Thyroid gland (tissue), 4 donors: Measurements from ENCODE around the gene LZTS2. TPM values are rescaled to one million over a fixed set of nuclear protein-coding genes. Genes with fewer than 3 reads are reported as not detected.
"Not testable (repeated sequence)": the region's sequence is repeated elsewhere in the genome, so short reads cannot be mapped to it uniquely, and the experiment has no call there.

Experiments used
- DNase-seq, 2 donors: peaks; one replicate each; pipeline ENCODE4 v3.0.0-alpha.2; 2019
- H3K27ac ChIP-seq, 3 donors: fragments of 200-600 bp; sonication (generic); 1 replicate in 2 of 3; 2 replicates in 1 of 3; pipeline ENCODE4 v1.5.1; 2016 to 2019; ENCODE audit warnings: mild to moderate bottlenecking in 1 of 3, moderate library complexity in 1 of 3
- H3K27me3 ChIP-seq: fragments of 200-600 bp; sonication (generic); one replicate; pipeline ENCODE4 v1.5.1; 2019
- H3K36me3 ChIP-seq, 2 donors: fragments of 200-600 bp; sonication (generic); one replicate each; pipeline ENCODE4 v1.5.1; 2016 to 2019
- H3K4me1 ChIP-seq, 2 donors: fragments of 200-600 bp; sonication (generic); one replicate each; pipeline ENCODE4 v1.5.1; 2017 to 2019
- H3K4me3 ChIP-seq, 3 donors: fragments of 200-600 bp; sonication (generic); replicated peaks in 1 of 3; 1 replicate in 2 of 3; 2 replicates in 1 of 3; pipeline ENCODE4 v1.5.1; 2016; ENCODE audit warnings: mild to moderate bottlenecking in 1 of 3
- H3K9me3 ChIP-seq: fragments of 200-600 bp; sonication (generic); one replicate; pipeline ENCODE4 v1.5.1; 2017
- POLR2A ChIP-seq, 2 donors: fragments of 450-650 bp; IDR thresholded peaks; one replicate each; pipeline ENCODE4 v1.6.1; 2017; ENCODE audit warnings: antibody characterized with exemption in 2 of 2, mild to moderate bottlenecking in 2 of 2, moderate library complexity in 1 of 2
- WGBS, 2 donors: methylation state at CpG; one replicate each; pipeline ENCODE4 v1.1.5; 2017; 5-methylcytosine and 5-hydroxymethylcytosine counted together
- intact Hi-C: fragments of 100-400 bp; cut with DNase I; formaldehyde crosslinking; loops from one replicate; pipeline ENCODE4 v1.15.1; 2023
- total RNA-seq, 4 donors: library from RNA; depleted of rRNA; stranded (reverse); fragments of >200 nt; gene quantifications; one replicate each; pipeline ENCODE4 v1.2.3, GENCODE V29; 2016
- TF ChIP-seq, protein P1 (sequence below), 6 experiments: fragments of 200-600 bp in 3 of 6; fragments of 450-650 bp in 3 of 6; sonication (generic) in 3 of 6; IDR thresholded peaks; one replicate each; pipeline ENCODE4 v1.5.1; 2016 to 2019; ENCODE audit warnings: antibody characterized with exemption in 6 of 6, mild to moderate bottlenecking in 2 of 6, inconsistent platforms in 1 of 6, moderate library complexity in 1 of 6

Gene LZTS2
- total RNA-seq, 4 donors from 2014 or later, result 75.4 to 107 (median 88.1) TPM

DNA sequence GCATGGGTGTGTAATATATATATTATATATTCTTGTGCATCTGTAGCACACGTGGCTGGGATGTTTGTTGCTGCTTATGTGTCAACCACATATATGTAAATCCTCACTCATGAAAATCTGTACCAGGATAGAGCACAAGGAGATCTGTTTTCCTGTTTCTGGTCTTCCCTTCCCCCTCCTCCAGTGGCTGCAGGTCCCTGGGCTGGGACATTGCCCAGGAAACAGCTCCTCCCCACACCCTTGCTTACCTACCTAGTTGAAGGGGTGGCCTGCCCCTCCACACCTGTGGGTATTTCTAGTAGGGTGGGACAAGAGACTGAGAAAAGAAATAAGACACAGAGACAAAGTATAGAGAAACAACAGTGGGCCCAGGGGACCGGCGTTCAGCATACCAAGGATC lies 33.7 kb downstream of the LZTS2 start:
- Histone ChIP-seq H3K36me3 (peaks cover 17 to 18% of the 10 kb centered on the region in 2 donors), H3K9me3 (no peaks in the 10 kb centered on the region), H3K4me1 (peaks cover 22 to 36% of the 10 kb centered on the region in 2 donors), H3K4me3 (peak overlapping the region in 1 of 3 donors; percentile 84), H3K27ac (peak overlapping the region; percentile 94 to 99 (median 97)), H3K27me3 (no peaks in the 10 kb centered on the region)
- no peak for DNase-seq
- intact Hi-C loops, result loop anchor here (5.0 kb wide), 1 partner anchor 34 kb away; no protein-coding TSS in a partner anchor
- 79 to 80% methylated on average over 3 of the region's 3 CpGs for WGBS, 2 donors
- no peak for TF ChIP-seq POLR2A (IDR thresholded peaks at IDR 0.05)
- TF ChIP-seq, protein P1, sequence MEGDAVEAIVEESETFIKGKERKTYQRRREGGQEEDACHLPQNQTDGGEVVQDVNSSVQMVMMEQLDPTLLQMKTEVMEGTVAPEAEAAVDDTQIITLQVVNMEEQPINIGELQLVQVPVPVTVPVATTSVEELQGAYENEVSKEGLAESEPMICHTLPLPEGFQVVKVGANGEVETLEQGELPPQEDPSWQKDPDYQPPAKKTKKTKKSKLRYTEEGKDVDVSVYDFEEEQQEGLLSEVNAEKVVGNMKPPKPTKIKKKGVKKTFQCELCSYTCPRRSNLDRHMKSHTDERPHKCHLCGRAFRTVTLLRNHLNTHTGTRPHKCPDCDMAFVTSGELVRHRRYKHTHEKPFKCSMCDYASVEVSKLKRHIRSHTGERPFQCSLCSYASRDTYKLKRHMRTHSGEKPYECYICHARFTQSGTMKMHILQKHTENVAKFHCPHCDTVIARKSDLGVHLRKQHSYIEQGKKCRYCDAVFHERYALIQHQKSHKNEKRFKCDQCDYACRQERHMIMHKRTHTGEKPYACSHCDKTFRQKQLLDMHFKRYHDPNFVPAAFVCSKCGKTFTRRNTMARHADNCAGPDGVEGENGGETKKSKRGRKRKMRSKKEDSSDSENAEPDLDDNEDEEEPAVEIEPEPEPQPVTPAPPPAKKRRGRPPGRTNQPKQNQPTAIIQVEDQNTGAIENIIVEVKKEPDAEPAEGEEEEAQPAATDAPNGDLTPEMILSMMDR (IDR thresholded peaks at IDR 0.05), result no peak

DNA sequence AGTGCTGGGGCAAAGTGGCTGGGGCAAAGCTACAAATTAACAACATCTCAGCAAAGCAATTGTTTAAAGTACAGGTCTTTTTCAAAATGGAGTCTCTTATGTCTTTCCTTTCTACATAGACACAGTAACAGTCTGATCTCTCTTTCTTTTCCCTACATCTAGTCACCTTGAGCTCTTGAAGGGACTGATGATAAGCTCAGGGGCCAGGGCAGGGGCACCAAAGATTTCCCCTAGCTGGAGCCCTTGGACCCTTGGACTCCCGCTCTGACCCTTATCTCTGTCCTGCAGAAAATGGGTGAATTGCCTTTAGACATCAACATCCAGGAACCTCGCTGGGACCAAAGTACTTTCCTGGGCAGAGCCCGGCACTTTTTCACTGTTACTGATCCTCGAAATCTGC lies 34.8 kb downstream of the LZTS2 start:
- not testable (repeated sequence) for H3K27me3 ChIP-seq

DNA sequence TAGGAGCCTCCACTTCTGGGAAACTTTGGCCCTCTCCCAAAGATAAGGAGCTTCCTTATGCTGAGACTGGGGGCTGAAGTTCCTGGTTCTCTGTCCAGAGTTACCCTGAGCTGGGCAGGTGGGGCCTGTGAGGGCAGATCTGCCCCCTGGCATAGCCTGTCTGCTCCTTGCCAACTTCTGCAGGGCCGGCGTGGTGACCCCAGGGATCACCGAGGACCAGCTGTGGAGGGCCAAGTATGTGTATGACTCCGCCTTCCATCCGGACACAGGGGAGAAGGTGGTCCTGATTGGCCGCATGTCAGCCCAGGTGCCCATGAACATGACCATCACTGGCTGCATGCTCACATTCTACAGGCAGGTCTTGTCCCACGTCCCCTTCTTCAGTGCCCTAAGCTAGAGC lies 35.7 kb downstream of the LZTS2 start:
- Histone ChIP-seq H3K27ac (no peak overlapping the region), H3K27me3 (no peaks in the 10 kb centered on the region), H3K9me3 (no peaks in the 10 kb centered on the region), H3K36me3 (peaks cover 18 to 22% of the 10 kb centered on the region in 2 donors), H3K4me1 (peaks cover 20% of the 10 kb centered on the region in 2 donors), H3K4me3 (no peak overlapping the region)
- 89 to 92% methylated on average over 7 of the region's 7 CpGs for WGBS, 2 donors
- intact Hi-C loops, result no loop called here
- no peak for DNase-seq
- TF ChIP-seq, protein P1 (IDR thresholded peaks at IDR 0.05), result no peak
- no peak for TF ChIP-seq POLR2A (IDR thresholded peaks at IDR 0.05)

More for the DNA sequence above, 34.8 kb downstream of the LZTS2 start:
- not testable (repeated sequence) for H3K27ac ChIP-seq, H3K9me3 ChIP-seq, H3K4me3 ChIP-seq, DNase-seq
- Histone ChIP-seq H3K4me1 (peaks cover 22 to 28% of the 10 kb centered on the region in 2 donors), H3K36me3 (peaks cover 18 to 22% of the 10 kb centered on the region in 2 donors)
- intact Hi-C loops, result loop anchor here (5.0 kb wide), 1 partner anchor 33 kb away; no protein-coding TSS in a partner anchor
- WGBS, 2 donors, result 90 to 95% methylated on average over 4 of the region's 4 CpGs

DNA sequence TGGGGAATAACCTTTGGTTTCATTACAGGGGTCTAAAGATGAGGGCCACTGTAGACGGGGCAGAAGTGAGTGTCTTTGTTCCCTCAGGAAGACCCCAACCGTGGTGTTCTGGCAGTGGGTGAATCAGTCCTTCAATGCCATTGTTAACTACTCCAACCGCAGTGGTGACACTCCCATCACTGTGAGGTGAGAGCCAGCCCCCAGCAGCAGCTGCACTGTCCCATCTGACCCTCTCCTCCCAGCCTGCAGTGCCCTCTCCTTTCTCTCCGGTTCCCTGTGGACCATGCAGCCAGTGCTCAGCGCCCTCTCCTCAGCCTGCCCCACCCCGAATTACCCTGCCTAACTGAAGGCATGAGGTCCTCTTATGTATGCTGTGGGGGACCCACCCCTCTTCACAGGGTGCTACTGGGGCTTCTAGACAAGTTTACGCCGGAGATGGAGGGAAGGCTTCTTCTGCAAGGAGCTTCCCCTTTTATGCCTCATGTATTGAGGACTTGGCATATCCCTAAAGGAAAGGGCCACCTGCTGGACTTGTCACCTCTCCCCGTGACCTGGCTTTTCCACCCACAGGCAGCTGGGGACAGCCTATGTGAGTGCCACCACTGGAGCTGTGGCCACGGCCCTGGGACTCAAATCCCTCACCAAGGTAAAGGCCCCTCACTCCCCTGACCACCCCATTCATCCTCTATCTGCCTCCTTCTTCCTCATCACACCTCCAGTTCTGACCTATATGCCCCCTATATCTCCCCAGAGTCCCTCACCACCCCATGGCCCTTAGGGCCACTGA lies 36.5 kb downstream of the LZTS2 start:
- H3K9me3 ChIP-seq, result no peaks in the 10 kb centered on the region
- peaks cover 14 to 15% of the 10 kb centered on the region in 2 donors for H3K4me1 ChIP-seq
- WGBS, 2 donors, result 85 to 89% methylated on average over 10 of the region's 10 CpGs
- H3K36me3 ChIP-seq, result peaks cover 18 to 22% of the 10 kb centered on the region in 2 donors
- H3K27me3 ChIP-seq, result no peaks in the 10 kb centered on the region
- intact Hi-C loops, result no loop called here
- H3K4me3 ChIP-seq, result no peak overlapping the region
- H3K27ac ChIP-seq, result no peak overlapping the region
- no peak for DNase-seq
- TF ChIP-seq, protein P1 (IDR thresholded peaks at IDR 0.05), result no peak
- no peak for TF ChIP-seq POLR2A (IDR thresholded peaks at IDR 0.05)

DNA sequence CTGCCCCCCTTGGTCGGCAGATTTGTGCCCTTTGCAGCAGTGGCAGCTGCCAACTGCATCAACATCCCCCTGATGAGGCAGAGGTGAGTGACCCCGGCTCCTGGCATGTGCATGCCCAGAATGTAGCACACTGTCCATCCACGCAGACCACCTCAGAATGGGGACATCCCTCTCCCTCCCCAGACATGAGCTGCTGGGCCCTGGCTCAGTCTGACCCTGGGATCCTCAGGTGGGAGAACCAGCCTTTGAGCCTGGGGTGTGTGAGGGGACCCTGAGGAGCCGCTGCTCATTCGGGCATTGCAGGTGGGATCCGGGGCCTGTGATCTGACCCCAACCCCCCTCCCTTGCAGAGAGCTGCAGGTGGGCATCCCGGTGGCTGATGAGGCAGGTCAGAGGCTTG lies 37.1 kb downstream of the LZTS2 start:
- WGBS, 2 donors, result 64 to 90% methylated on average over 3 of the region's 7 CpGs
- intact Hi-C loops, result no loop called here
- TF ChIP-seq POLR2A (IDR thresholded peaks at IDR 0.05), result no peak
- TF ChIP-seq, protein P1 (IDR thresholded peaks at IDR 0.05), result no peak
- Histone ChIP-seq H3K27ac (no peak overlapping the region), H3K9me3 (no peaks in the 10 kb centered on the region), H3K27me3 (no peaks in the 10 kb centered on the region), H3K4me1 (peaks cover 12 to 14% of the 10 kb centered on the region in 2 donors), H3K36me3 (peaks cover 18 to 22% of the 10 kb centered on the region in 2 donors), H3K4me3 (no peak overlapping the region)
- DNase-seq, result no peak
